HepG2 (cell line): ENCODE results near the gene MRPL43. TPM values are rescaled to one million over a fixed set of nuclear protein-coding genes. Genes with fewer than 3 reads are reported as not detected.

ENCODE experiments used
- ATM ChIP-seq: fragments of 450-650 bp; IDR thresholded peaks from 2 replicates; pipeline ENCODE4 v1.7.1; 2017; ENCODE audit warnings: mild to moderate bottlenecking, borderline replicate concordance
- CBX2 ChIP-seq, 2 experiments: fragments of 200-600 bp in 1 of 2; sonication (generic); formaldehyde crosslinking in 1 of 2; IDR thresholded peaks; 2 replicates each; pipeline versions ENCODE4 v1.7.0 to v1.8.1; 2018 to 2022; ENCODE audit warnings: low read depth in 2 of 2, low read length in 1 of 2, mild to moderate bottlenecking in 1 of 2, missing genetic modification reagents in 1 of 2
- FOSL2 ChIP-seq: sonication (generic); formaldehyde crosslinking; IDR thresholded peaks from 2 replicates; pipeline ENCODE4 v1.4.0; 2020; ENCODE audit warnings: missing genetic modification reagents
- MIER3 ChIP-seq: IDR thresholded peaks from 2 replicates; pipeline ENCODE4 v1.6.1; 2016; ENCODE audit warnings: missing compliant biosample characterization, borderline replicate concordance
- POGZ ChIP-seq: sonication (generic); formaldehyde crosslinking; IDR thresholded peaks from 2 replicates; pipeline ENCODE4 v1.4.0; 2020; ENCODE audit warnings: mild to moderate bottlenecking, missing genetic modification reagents
- RBM22 ChIP-seq: fragments of 200-400 bp; formaldehyde crosslinking; optimal IDR thresholded peaks from 2 replicates; pipeline ENCODE3; 2017; ENCODE audit warnings: mild to moderate bottlenecking, low read length, moderate library complexity
- THAP11 ChIP-seq: IDR thresholded peaks from 2 replicates; pipeline ENCODE4 v1.6.1; 2016; ENCODE audit warnings: missing biosample characterization, missing genetic modification reagents
- ZKSCAN5 ChIP-seq: sonication (generic); formaldehyde crosslinking; IDR thresholded peaks from 2 replicates; pipeline ENCODE4 v1.5.1; 2020; ENCODE audit warnings: mild to moderate bottlenecking, missing genetic modification reagents
- ZNF225 ChIP-seq: sonication (generic); formaldehyde crosslinking; IDR thresholded peaks from 2 replicates; pipeline ENCODE4 v1.4.0; 2020; ENCODE audit warnings: mild to moderate bottlenecking, missing genetic modification reagents
- ZNF232 ChIP-seq: sonication (generic); formaldehyde crosslinking; IDR thresholded peaks from 2 replicates; pipeline ENCODE4 v1.4.0; 2020; ENCODE audit warnings: missing genetic modification reagents, borderline replicate concordance
- ZNF557 ChIP-seq: sonication (generic); formaldehyde crosslinking; IDR thresholded peaks from 2 replicates; pipeline ENCODE4 v1.4.0; 2020; ENCODE audit warnings: missing genetic modification reagents
- ZSCAN21 ChIP-seq: sonication (generic); formaldehyde crosslinking; IDR thresholded peaks from 2 replicates; pipeline ENCODE4 v1.8.0; 2022; ENCODE audit warnings: mild to moderate bottlenecking, missing genetic modification reagents, moderate library complexity, borderline replicate concordance
- ZSCAN30 ChIP-seq: sonication (generic); formaldehyde crosslinking; IDR thresholded peaks from 2 replicates; pipeline ENCODE4 v1.5.0; 2020; ENCODE audit warnings: mild to moderate bottlenecking, missing genetic modification reagents
- polyA plus RNA-seq, 8 experiments: library from polyadenylated mRNA; depleted of rRNA in 3 of 8; stranded (reverse) in 7 of 8; unstranded in 1 of 8; fragments of >200 nt; fragmentation: Illumina TruSeq in 4 of 8; extraction: Trizol in 4 of 8; gene quantifications; 2 replicates each; pipeline versions ENCODE4 v1.2.1 to v1.2.3, GENCODE V29; 2011 to 2016; ENCODE audit warnings: low read depth in 4 of 8, missing spikeins in 1 of 8, mixed read lengths in 1 of 8; ENCODE audit not compliant: insufficient read depth in 1 of 8
- total RNA-seq, 5 experiments: library from RNA; depleted of rRNA; stranded (reverse); fragments of >200 nt; fragmentation: Illumina TruSeq; extraction: Trizol; gene quantifications; 2 replicates each; pipeline ENCODE4 v1.2.3, GENCODE V29; 2016; ENCODE audit warnings: low read depth in 1 of 5
- TF ChIP-seq, protein P1 (sequence below): sonication (generic); formaldehyde crosslinking; IDR thresholded peaks from 2 replicates; pipeline ENCODE4 v1.4.0; 2020; ENCODE audit warnings: missing genetic modification reagents, borderline replicate concordance
- TF ChIP-seq, protein P2 (sequence below): sonication (generic); formaldehyde crosslinking; IDR thresholded peaks from 2 replicates; pipeline ENCODE4 v1.5.0; 2020; ENCODE audit warnings: mild to moderate bottlenecking, missing genetic modification reagents, moderate library complexity
- TF ChIP-seq, protein P3 (sequence below): sonication (generic); formaldehyde crosslinking; IDR thresholded peaks from 2 replicates; pipeline ENCODE4 v1.8.1; 2023; ENCODE audit warnings: mild to moderate bottlenecking, missing genetic modification reagents
- TF ChIP-seq, protein P4 (sequence below): sonication (generic); formaldehyde crosslinking; IDR thresholded peaks from 2 replicates; pipeline ENCODE4 v1.9.0; 2021; ENCODE audit warnings: missing genetic modification reagents, borderline replicate concordance
- TF ChIP-seq, protein P5 (sequence below): sonication (generic); formaldehyde crosslinking; IDR thresholded peaks from 2 replicates; pipeline ENCODE4 v1.5.0; 2020; ENCODE audit warnings: mild to moderate bottlenecking, missing genetic modification reagents

MRPL43 gene
- total and polyA plus RNA-seq, 2 of the 13 experiments (the other 11 are each of a cell fraction or from before 2014, with no cell fraction given), result 71.0 to 73.7 TPM

DNA sequence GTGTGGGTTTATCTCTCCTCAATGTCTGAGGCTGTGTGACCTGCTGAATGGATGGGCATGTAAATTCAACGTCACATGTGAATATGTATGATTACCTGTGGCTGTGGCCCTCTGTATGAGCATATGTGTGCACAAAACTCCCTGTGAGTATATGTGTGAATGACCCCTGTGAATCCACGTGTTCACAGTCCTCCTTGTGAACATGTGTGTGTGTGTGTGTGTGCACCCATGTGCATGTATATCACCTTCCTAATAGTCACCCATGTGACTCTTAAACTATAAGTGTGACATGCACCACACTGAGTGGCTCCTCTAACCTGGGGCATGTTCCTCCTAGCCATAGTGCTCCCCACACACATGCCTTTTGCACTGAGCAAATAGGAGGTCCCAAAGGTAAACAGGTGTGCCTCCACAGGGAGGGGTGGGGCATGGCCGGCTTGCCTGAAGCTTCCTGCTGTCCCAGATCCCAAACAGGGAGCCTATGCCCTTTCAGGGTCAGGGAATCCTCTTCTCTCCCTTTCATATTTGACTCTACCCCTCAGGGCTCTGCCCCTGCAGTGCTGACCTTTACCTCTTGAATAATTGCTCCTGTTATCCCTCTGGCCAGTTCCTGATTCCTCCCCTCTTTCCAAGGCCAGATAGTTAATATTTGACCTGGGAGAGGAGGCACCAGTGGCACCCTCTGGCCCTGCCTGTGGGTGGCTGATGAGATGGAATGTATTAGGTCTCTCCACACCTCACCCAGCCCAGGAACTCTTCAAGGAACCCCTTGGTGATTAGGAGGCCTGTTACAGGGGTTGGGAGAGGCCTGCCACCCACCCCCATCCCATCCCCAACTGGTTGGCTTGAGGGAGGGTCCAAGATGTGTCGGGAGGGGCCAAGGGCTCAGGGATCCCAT, 16.1 kb downstream of the MRPL43 start (continued):
- TF ChIP-seq, protein P1, sequence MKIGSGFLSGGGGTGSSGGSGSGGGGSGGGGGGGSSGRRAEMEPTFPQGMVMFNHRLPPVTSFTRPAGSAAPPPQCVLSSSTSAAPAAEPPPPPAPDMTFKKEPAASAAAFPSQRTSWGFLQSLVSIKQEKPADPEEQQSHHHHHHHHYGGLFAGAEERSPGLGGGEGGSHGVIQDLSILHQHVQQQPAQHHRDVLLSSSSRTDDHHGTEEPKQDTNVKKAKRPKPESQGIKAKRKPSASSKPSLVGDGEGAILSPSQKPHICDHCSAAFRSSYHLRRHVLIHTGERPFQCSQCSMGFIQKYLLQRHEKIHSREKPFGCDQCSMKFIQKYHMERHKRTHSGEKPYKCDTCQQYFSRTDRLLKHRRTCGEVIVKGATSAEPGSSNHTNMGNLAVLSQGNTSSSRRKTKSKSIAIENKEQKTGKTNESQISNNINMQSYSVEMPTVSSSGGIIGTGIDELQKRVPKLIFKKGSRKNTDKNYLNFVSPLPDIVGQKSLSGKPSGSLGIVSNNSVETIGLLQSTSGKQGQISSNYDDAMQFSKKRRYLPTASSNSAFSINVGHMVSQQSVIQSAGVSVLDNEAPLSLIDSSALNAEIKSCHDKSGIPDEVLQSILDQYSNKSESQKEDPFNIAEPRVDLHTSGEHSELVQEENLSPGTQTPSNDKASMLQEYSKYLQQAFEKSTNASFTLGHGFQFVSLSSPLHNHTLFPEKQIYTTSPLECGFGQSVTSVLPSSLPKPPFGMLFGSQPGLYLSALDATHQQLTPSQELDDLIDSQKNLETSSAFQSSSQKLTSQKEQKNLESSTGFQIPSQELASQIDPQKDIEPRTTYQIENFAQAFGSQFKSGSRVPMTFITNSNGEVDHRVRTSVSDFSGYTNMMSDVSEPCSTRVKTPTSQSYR (CRISPR knock-in tag), result peak; percentile 80; the same call in 1 of the 2 replicates
- no peak for TF ChIP-seq ZNF225 (CRISPR knock-in tag)
- TF ChIP-seq, protein P2, sequence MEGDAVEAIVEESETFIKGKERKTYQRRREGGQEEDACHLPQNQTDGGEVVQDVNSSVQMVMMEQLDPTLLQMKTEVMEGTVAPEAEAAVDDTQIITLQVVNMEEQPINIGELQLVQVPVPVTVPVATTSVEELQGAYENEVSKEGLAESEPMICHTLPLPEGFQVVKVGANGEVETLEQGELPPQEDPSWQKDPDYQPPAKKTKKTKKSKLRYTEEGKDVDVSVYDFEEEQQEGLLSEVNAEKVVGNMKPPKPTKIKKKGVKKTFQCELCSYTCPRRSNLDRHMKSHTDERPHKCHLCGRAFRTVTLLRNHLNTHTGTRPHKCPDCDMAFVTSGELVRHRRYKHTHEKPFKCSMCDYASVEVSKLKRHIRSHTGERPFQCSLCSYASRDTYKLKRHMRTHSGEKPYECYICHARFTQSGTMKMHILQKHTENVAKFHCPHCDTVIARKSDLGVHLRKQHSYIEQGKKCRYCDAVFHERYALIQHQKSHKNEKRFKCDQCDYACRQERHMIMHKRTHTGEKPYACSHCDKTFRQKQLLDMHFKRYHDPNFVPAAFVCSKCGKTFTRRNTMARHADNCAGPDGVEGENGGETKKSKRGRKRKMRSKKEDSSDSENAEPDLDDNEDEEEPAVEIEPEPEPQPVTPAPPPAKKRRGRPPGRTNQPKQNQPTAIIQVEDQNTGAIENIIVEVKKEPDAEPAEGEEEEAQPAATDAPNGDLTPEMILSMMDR, result no peak
- TF ChIP-seq, protein P3, sequence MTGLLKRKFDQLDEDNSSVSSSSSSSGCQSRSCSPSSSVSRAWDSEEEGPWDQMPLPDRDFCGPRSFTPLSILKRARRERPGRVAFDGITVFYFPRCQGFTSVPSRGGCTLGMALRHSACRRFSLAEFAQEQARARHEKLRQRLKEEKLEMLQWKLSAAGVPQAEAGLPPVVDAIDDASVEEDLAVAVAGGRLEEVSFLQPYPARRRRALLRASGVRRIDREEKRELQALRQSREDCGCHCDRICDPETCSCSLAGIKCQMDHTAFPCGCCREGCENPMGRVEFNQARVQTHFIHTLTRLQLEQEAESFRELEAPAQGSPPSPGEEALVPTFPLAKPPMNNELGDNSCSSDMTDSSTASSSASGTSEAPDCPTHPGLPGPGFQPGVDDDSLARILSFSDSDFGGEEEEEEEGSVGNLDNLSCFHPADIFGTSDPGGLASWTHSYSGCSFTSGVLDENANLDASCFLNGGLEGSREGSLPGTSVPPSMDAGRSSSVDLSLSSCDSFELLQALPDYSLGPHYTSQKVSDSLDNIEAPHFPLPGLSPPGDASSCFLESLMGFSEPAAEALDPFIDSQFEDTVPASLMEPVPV (CRISPR knock-in tag), result no peak
- TF ChIP-seq ZSCAN30 (CRISPR knock-in tag), result no peak
- TF ChIP-seq ZNF232 (CRISPR knock-in tag), result no peak; the same call in 1 of the 2 replicates
- TF ChIP-seq RBM22, result peak; percentile 36
- TF ChIP-seq FOSL2 (CRISPR knock-in tag), result peak; percentile 75; the same call in 1 of the 2 replicates
- TF ChIP-seq MIER3 (CRISPR knock-in tag), result peak; percentile 95
- TF ChIP-seq ZKSCAN5, result no peak
- TF ChIP-seq, protein P4, sequence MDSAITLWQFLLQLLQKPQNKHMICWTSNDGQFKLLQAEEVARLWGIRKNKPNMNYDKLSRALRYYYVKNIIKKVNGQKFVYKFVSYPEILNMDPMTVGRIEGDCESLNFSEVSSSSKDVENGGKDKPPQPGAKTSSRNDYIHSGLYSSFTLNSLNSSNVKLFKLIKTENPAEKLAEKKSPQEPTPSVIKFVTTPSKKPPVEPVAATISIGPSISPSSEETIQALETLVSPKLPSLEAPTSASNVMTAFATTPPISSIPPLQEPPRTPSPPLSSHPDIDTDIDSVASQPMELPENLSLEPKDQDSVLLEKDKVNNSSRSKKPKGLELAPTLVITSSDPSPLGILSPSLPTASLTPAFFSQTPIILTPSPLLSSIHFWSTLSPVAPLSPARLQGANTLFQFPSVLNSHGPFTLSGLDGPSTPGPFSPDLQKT, result no peak
- TF ChIP-seq POGZ (CRISPR knock-in tag), result no peak
- no peak for TF ChIP-seq ZNF557 (CRISPR knock-in tag)
- TF ChIP-seq THAP11 (CRISPR knock-in tag), result peak; percentile 80
- TF ChIP-seq ATM, result no peak
- no peak; the same call in none of the 2 replicates for TF ChIP-seq ZSCAN21 (CRISPR knock-in tag)
- TF ChIP-seq, protein P5, sequence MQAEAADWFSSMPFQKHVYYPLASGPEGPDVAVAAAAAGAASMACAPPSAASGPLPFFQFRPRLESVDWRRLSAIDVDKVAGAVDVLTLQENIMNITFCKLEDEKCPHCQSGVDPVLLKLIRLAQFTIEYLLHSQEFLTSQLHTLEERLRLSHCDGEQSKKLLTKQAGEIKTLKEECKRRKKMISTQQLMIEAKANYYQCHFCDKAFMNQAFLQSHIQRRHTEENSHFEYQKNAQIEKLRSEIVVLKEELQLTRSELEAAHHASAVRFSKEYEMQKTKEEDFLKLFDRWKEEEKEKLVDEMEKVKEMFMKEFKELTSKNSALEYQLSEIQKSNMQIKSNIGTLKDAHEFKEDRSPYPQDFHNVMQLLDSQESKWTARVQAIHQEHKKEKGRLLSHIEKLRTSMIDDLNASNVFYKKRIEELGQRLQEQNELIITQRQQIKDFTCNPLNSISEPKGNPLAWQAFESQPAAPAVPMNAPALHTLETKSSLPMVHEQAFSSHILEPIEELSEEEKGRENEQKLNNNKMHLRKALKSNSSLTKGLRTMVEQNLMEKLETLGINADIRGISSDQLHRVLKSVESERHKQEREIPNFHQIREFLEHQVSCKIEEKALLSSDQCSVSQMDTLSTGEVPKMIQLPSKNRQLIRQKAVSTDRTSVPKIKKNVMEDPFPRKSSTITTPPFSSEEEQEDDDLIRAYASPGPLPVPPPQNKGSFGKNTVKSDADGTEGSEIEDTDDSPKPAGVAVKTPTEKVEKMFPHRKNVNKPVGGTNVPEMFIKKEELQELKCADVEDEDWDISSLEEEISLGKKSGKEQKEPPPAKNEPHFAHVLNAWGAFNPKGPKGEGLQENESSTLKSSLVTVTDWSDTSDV (CRISPR knock-in tag), result no peak
- no peak for TF ChIP-seq CBX2 (IDR thresholded peaks at IDR 0.05; ENCODE audit: low read depth, low read length)
- no peak for TF ChIP-seq CBX2 (CRISPR knock-in tag; IDR thresholded peaks at IDR 0.05; ENCODE audit: low read depth)
